Left kidney (tissue), 2 donors: ENCODE results near the gene SLC9A3. TPM values are rescaled to one million over a fixed set of nuclear protein-coding genes. Genes with fewer than 3 reads are reported as not detected.

Source experiments
- DNase-seq: peaks from one replicate; pipeline ENCODE4 v3.0.0-alpha.2; 2013
- polyA plus RNA-seq: library from polyadenylated mRNA; unstranded; fragments of 120-200 nt; gene quantifications from one replicate; pipeline ENCODE4 v1.2.1, GENCODE V29; 2013; ENCODE audit not compliant: insufficient read length

SLC9A3 gene
- polyA plus RNA-seq, 1 donor = 60.6 TPM

GRCh38 chr5:460273-460625 is 64.0 kb downstream of the SLC9A3 start:
- no peak for DNase-seq

DNA sequence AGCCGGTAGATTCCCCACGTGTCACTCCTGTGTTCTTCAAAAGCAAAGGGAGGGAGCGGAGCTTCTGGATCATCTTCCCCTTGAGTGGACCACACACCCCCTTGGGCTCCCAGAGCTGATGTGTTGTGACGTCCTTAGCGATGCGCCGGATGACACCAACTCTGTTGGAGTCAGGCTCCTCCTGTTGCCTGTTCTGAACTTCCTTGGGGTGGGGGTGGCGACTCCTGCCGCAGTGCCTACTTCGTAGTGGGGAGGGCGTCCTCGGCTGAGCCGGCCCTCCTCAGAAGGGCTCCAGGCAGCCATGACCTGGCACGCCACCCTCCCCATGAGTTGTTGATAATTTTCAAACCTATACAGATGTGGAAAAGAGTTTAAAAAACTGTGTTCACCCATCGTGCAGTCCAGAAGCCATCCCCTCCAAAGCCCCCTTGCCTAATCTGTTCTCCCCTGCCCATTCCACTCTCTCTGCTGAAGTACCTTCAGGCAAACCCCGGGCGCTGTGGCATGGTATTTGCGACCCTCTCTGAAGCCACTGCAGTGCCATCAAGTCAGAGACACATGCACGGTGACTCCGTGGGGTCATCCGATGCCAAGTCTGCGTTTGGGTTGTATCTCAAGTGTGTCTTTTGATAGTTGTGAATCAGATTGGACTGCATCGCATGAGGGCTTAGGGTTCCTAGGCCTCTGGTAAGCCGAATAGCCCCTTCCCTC is 64.5 kb downstream of the SLC9A3 start:
- no peak for DNase-seq

DNA sequence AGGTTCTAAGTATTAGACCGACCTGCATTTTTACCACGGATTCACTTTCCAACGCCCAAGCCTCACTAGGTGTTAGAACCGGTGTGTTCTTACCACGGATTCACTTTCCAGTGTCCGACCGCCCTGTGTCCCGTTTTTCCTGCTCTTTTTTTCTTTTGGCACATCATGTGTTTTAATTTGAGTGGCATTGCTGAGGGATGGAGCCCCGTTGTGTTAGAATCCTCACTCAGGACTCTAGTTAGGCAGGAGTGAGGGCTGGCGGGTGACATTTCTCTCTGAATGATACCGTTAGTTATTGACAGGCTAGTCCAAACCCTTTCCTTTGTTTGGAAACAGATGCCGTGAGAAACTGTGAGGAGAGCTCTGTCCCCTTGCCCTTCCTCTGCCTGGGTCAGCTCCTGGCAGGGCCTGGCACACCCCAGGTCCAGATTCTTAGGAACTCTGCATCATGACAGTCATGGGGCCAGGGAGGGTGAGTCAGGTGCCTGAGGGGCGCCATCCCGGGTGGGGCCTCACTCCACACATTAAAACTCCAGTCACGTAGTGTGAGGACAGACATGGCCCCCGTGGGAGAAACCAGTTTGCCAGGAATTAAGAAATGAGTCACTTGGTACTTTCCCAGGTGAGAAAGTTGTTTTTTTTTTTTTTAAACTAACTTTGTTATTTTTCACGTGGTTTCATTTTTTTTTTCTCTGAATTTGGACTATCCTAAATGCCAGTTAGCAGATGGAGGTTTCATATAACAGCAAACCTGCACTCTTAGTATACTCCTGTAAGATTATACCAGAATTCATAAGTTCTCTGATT is 65.5 kb downstream of the SLC9A3 start:
- DNase-seq = no peak

DNA sequence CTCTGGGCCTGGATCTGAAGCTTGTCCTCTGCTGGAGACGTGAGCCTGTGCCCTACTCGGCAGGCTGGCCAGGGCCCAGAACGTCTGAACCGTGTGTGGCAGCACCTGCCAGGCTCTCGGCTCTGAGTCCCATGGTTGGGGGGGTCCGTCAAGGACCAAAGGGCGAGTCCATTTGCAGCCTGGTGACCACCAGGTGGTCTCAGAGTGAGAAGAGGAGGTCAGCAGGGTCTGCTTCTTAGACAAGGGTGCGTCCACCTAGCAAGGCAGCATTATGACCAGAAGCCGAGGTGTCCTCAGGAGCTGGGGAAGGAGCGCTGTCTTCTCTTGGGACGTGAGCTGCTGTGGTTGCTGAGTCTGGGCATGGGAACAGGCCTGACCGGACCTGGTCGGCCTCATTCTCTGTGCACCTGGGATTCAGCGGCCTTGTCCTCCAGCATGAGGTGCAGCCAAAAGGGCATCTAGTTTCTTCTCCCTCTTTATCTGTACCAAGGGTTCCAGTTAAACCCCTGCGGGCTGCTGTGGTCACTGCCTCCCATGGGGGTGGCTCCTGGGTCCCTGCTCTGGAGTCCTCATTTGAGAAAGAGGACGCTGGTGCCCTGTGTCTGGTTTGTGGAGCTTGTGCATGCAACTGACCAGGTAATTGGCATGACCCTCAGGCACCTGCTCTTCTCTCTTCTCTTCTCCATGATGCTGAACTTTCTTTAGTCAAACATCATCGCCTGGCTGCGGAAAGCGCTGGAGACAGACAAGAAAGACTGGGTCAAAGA is 66.9 kb downstream of the SLC9A3 start:
- DNase-seq = no peak

GRCh38 chr5:456351-457194 is 67.7 kb downstream of the SLC9A3 start:
- DNase-seq = no peak

GRCh38 chr5:455806-456205 is 68.4 kb downstream of the SLC9A3 start:
- DNase-seq = no peak

DNA sequence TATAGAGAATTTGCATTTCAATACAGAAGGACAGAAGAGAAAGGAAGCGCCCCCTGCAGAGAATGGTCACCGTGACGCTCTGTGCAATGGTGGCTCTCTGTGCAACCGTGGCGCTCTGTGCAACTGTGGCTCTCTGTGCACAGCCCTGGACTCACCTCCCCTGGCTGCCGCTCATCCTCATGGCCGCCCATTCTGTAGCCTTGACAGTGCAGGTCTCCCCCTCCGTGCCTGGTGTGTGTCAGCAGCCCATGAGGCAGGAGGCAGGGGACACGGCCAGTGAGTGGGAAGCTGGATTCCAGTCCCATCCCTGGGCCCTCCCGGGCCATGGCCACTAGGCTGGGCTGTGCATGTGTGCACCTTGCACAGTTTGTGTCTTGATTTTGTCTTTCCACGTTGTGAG is 69.3 kb downstream of the SLC9A3 start:
- no peak for DNase-seq

- DNase-seq = no peak
Observed at GRCh38 chr5:453725-454481, 70.3 kb downstream of the SLC9A3 start.

DNA sequence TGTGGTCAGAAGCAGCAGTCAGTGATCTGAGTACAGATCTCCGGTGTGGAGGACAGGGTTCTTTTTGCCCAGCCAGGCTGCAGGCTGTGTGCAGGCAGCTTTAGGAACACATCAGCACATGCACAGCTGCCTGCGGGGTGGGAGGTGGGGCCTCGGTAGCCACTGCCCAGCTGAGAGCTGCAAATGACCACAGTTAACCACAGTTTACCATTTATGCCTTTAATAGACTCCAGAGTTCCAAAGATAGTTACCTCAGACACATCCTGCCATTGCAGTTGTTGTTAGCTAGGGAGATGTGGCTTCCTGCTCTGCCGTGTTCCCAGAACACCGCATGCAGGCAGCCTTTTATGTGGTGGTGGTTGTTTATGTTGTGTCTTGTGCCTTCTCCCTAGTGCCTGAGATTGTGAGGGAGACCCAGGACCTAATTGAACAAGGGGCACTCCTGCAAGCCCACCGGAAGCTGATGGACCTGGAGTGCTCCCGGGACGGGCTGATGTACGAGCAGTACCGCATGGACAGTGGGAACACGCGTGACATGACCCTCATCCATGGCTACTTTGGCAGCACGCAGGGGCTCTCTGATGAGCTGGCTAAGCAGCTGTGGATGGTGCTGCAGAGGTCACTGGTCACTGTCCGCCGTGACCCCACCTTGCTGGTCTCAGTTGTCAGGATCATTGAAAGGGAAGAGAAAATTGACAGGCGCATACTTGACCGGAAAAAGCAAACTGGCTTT is 71.1 kb downstream of the SLC9A3 start:
- no peak for DNase-seq

GRCh38 chr5:451587-452458 is 72.4 kb downstream of the SLC9A3 start:
- no peak for DNase-seq

- DNase-seq = no peak
Observed at GRCh38 chr5:449151-449550, 75.1 kb downstream of the SLC9A3 start.

DNA sequence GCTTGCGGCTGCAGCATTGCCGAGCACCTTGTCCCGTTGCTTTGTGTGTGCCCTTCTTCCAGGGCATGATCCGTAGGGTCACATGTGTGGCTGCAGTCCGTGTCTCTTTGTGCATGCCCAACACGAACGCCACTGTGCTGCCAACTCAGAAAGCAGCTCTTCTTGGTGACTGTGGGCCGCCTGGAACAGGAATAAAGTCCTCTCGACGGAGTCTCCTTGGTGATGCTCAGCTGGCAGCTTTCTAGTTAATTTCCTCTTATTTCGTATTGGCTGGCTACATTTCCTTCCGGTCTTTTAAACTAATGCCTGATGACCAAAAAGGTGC is 75.5 kb downstream of the SLC9A3 start:
- no peak for DNase-seq

DNA sequence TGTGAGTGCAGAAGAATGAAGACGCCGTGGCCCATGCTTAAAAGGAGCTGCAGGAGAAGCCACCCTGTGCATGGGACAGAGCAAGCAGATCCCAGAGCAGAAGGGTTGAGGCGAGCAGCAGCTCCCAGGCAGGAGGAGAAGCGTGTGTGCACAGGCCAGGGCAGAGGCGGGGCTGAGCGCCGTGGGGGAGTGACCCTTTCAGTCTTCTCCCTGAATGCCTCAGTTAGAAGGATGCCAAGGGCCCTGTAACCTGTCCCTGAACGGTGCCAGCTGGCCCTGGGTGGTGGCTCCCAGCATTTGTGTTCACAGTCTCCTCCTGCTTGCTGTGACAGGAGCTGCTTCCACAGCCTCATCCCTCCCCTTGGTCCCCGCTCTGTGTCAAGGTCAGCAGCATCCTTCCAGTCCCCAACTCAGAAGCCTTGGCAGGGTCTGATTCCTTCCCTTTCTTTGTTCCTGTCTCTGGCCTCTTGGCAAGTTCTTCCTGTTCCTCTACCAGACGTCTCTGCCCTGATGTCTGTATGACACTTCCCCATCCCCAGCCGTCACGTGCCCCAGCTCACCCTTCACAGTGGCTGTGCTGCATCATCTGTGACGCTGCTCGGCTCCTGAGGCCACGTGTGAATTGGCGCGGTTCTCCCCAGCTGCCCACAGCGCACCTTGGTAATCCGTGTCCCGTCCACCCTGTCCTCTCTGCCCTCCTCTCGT is 76.0 kb downstream of the SLC9A3 start:
- no peak for DNase-seq

DNA sequence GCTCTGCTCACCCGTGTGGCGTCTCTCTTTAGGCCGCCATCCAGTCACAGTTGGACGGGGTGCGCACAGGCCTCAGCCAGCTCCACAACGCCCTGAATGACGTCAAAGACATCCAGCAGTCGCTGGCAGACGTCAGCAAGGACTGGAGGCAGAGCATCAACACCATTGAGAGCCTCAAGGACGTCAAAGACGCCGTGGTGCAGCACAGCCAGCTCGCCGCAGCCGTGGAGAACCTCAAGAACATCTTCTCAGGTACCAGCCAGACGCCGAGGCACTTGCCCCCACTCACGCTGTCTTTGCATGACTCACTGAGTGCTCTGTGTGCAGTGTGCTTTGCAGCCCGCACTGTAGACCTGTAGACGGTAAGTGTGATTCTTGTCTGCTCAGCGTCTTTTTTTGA is 76.7 kb downstream of the SLC9A3 start:
- no peak for DNase-seq

GRCh38 chr5:446883-447263 is 77.4 kb downstream of the SLC9A3 start:
- peak; percentile 30 for DNase-seq

DNA sequence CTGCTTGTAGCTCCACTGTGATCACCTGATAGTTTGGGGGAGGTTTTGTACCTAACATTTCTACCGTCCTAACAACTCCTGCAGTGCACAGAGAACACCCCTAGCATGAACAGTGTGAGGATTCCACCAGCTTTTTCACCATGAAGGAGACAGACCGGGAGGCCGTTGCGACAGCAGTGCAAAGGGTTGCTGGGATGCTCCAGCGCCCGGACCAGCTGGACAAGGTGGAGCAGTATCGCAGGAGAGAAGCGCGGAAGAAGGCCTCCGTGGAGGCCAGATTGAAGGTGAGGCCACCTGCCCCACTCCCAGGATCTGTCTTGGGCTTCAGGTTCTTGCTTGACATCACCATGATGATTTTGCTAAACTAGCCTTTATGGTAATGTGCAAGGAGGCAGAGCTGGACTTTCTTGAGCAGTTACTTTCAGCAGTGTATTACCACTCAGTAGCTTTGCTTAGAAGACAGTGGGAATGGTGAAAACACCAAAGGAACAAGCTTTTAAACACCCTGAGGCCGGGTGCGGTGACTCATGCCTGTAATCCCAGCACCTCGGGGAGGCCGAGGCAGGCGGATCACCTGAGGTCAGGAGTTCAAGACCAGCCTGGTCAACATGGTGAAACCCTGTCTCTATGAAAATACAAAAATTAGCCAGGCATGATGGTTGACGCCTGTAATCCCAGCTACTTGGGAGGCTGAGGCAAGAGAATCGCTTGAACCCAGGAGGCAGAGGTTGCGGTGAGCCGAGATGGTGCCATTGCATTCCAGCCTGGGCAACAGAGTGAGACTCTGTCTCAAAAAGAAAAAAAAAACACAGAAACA is 78.0 kb downstream of the SLC9A3 start:
- DNase-seq = no peak

DNA sequence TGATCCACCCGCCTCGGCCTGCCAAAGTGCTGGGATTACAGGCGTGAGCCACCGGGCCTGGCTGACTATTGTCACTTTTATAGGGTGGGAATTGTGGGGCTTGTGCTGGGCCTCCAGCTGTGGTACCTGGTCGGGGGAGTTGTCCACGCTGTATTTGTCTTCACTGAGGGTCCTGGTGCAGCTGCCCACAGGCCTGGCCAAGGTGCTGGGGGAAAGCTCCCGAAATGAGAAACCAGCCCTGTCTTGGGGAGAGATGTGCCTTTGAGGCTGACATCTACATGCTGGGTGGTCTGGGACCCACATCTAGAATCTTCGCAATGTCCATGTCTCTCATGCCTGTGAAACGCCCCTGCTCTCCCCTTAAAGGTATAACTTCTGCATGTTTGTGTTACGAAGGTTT is 78.7 kb downstream of the SLC9A3 start:
- DNase-seq = no peak

DNA sequence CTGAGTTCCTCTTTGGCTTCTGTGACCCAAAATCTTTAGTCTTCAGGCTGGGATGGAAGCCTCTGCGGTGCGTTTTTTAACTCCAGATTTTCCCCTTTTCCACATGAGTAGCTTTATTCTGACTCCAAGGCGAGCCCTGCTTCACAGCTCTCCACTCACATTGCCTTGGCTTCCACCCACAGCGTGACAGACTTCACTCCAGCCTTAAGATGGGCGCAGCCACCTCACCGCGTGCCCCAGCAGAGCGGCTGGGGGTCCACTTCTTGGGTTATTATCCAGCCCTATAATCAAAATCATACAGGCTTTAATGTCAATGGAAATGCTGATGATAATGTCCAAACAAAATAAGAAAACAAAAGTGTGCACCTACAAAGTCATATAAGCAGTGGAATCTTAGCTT is 80.0 kb downstream of the SLC9A3 start:
- no peak for DNase-seq
